HepG2 (cell line): ENCODE results near the gene FAM20A. TPM values are rescaled to one million over a fixed set of nuclear protein-coding genes. Genes with fewer than 3 reads are reported as not detected.

Source experiments
- AKNA ChIP-seq: sonication (generic); formaldehyde crosslinking; IDR thresholded peaks from 2 replicates; pipeline ENCODE4 v1.4.0; 2020; ENCODE audit warnings: missing genetic modification reagents, borderline replicate concordance
- NAIF1 ChIP-seq: sonication (generic); formaldehyde crosslinking; IDR thresholded peaks from 2 replicates; pipeline ENCODE4 v1.5.0; 2020; ENCODE audit warnings: mild to moderate bottlenecking, missing genetic modification reagents, borderline replicate concordance
- TCF7L2 ChIP-seq: IDR thresholded peaks from 2 replicates; pipeline ENCODE4 v1.6.1; 2011; ENCODE audit warnings: mild to moderate bottlenecking, low read depth, low read length, moderate library complexity
- TEAD3 ChIP-seq: optimal IDR thresholded peaks from 2 replicates; pipeline ENCODE3; 2016; ENCODE audit warnings: borderline replicate concordance
- ZBTB20 ChIP-seq: sonication (generic); formaldehyde crosslinking; IDR thresholded peaks from 2 replicates; pipeline ENCODE4 v1.8.1; 2023; ENCODE audit warnings: missing genetic modification reagents, low read depth, mild to moderate bottlenecking, borderline replicate concordance
- ZBTB40 ChIP-seq, 2 experiments: fragments of 450-650 bp in 1 of 2; sonication (generic) in 1 of 2; formaldehyde crosslinking in 1 of 2; IDR thresholded peaks; 2 replicates each; pipeline versions ENCODE4 v1.6.1 to v1.8.0; 2016 to 2022; ENCODE audit warnings: antibody characterized with exemption in 1 of 2, mild to moderate bottlenecking in 1 of 2, missing genetic modification reagents in 1 of 2
- ZNF101 ChIP-seq: sonication (generic); formaldehyde crosslinking; IDR thresholded peaks from 2 replicates; pipeline ENCODE4 v1.4.0; 2020; ENCODE audit warnings: mild to moderate bottlenecking, low read depth, missing genetic modification reagents, borderline replicate concordance
- ZNF512B ChIP-seq: sonication (generic); formaldehyde crosslinking; IDR thresholded peaks from 2 replicates; pipeline ENCODE4 v1.5.1; 2020; ENCODE audit warnings: missing genetic modification reagents, mild to moderate bottlenecking, borderline replicate concordance
- ZNF598 ChIP-seq: sonication (generic); formaldehyde crosslinking; IDR thresholded peaks from 2 replicates; pipeline ENCODE4 v1.5.1; 2020; ENCODE audit warnings: mild to moderate bottlenecking, missing genetic modification reagents, borderline replicate concordance
- ZNF790 ChIP-seq: sonication (generic); formaldehyde crosslinking; IDR thresholded peaks from 2 replicates; pipeline ENCODE4 v1.8.0; 2022; ENCODE audit warnings: missing genetic modification reagents, mild to moderate bottlenecking, borderline replicate concordance
- polyA plus RNA-seq, 8 experiments: library from polyadenylated mRNA; depleted of rRNA in 3 of 8; stranded (reverse) in 7 of 8; unstranded in 1 of 8; fragments of >200 nt; fragmentation: Illumina TruSeq in 4 of 8; extraction: Trizol in 4 of 8; gene quantifications; 2 replicates each; pipeline versions ENCODE4 v1.2.1 to v1.2.3, GENCODE V29; 2011 to 2016; ENCODE audit warnings: low read depth in 4 of 8, missing spikeins in 1 of 8, mixed read lengths in 1 of 8; ENCODE audit not compliant: insufficient read depth in 1 of 8
- total RNA-seq, 5 experiments: library from RNA; depleted of rRNA; stranded (reverse); fragments of >200 nt; fragmentation: Illumina TruSeq; extraction: Trizol; gene quantifications; 2 replicates each; pipeline ENCODE4 v1.2.3, GENCODE V29; 2016; ENCODE audit warnings: low read depth in 1 of 5

The FAM20A gene
- total and polyA plus RNA-seq, 2 of the 13 experiments (the other 11 are each of a cell fraction or from before 2014, with no cell fraction given) = 9.3 to 20.7 TPM

- TF ChIP-seq ZNF790 (no peak), TEAD3 (peak; percentile 32), TCF7L2 (no peak), ZNF101 (CRISPR knock-in tag) (no peak), ZNF512B (CRISPR knock-in tag) (no peak), ZBTB40 (IDR thresholded peaks at IDR 0.05) (no peak), ZBTB40 (CRISPR knock-in tag; IDR thresholded peaks at IDR 0.05) (peak; percentile 16; the same call in 1 of the 2 replicates), NAIF1 (CRISPR knock-in tag) (no peak), AKNA (CRISPR knock-in tag) (no peak), ZNF598 (CRISPR knock-in tag) (peak; percentile 84; the same call in 1 of the 2 replicates), ZBTB20 (CRISPR knock-in tag) (peak; percentile 20; the same call in 1 of the 2 replicates)
These were observed 88.8 kb downstream of the FAM20A start, which contains the start of gene PRKAR1A (continued) for GRCh38 chr17:68512247-68512959.
